HepG2 (cell line): ENCODE measurements around the gene HSDL1. TPM values are rescaled to one million over a fixed set of nuclear protein-coding genes. Genes with fewer than 3 reads are reported as not detected.

ENCODE experiments used
- ATAC-seq: fragments of 200-7000 bp; cut with Tn5 transposase; 3 replicates; pipeline ENCODE4 v1.9.1; 2020; ENCODE audit warnings: mild to moderate bottlenecking, moderate library complexity
- BruUV-seq: library from RNA; stranded (reverse); fragments of 400-500 nt; replicated peaks from 2 replicates; lab custom pipeline; 2021; lab: Mats Ljungman, UMichigan
- CTCF ChIA-PET: fragments of 300-600 bp; formaldehyde crosslinking; extraction: SDS; loops from one replicate; lab custom pipeline; 2021; ENCODE audit warnings: low total read pairs, inconsistent platforms, low intra/inter-chr PET ratio; lab: Yijun Ruan, JAX
- POLR2A ChIA-PET: fragments of 350-600 bp; sonication (Branson Sonifier 250); formaldehyde crosslinking; loops from one replicate; lab custom pipeline; 2020; ENCODE audit warnings: antibody characterized with exemption, inconsistent platforms; lab: Yijun Ruan, JAX
- DNase-seq: peaks from one replicate; pipeline ENCODE4 v3.0.0-alpha.2; 2015; ENCODE audit warnings: low spot score
- FAIRE-seq: peaks from 3 replicates; lab custom pipeline; 2011; peaks lifted over from hg19 to GRCh38; lab: Jason Lieb, UNC
- H2AFZ ChIP-seq: one replicate; pipeline ENCODE4 v1.6.1; 2011; ENCODE audit warnings: low read length, inconsistent platforms
- H3K27ac ChIP-seq: fragments of 300-600 bp; 3 replicates; pipeline ENCODE4 v1.8.0; 2011; ENCODE audit warnings: mixed run types, mild to moderate bottlenecking, mixed read lengths, low read length, inconsistent platforms; ENCODE audit not compliant: insufficient read depth; ENCODE audit errors: extremely low read length
- H3K27me3 ChIP-seq, 2 experiments: fragments of 200-600 bp in 1 of 2; 2 replicates in 1 of 2; 3 replicates in 1 of 2; pipeline versions ENCODE4 v1.6.0 to v1.8.0; 2011; ENCODE audit warnings: low read length in 2 of 2, mild to moderate bottlenecking in 2 of 2, moderate library complexity in 2 of 2, inconsistent platforms in 1 of 2; ENCODE audit not compliant: insufficient read depth in 2 of 2, control insufficient read depth in 1 of 2
- H3K36me3 ChIP-seq, 2 experiments: fragments of 200-600 bp in 1 of 2; replicated peaks in 1 of 2; 2 replicates in 1 of 2; 3 replicates in 1 of 2; pipeline versions ENCODE4 v1.5.1 to v1.8.0; 2011; ENCODE audit warnings: low read length in 2 of 2, inconsistent platforms in 1 of 2; ENCODE audit not compliant: insufficient read depth in 2 of 2, control insufficient read depth in 1 of 2
- H3K4me1 ChIP-seq: 2 replicates; pipeline ENCODE4 v1.5.1; 2012; ENCODE audit warnings: low read length, inconsistent platforms; ENCODE audit not compliant: insufficient read depth
- H3K4me2 ChIP-seq: 2 replicates; pipeline ENCODE4 v1.6.0; 2011; ENCODE audit warnings: low read depth, low read length, inconsistent platforms
- H3K4me3 ChIP-seq, 3 experiments: fragments of 200-600 bp in 1 of 3; sonication (generic), shearing (Covaris generic) in 1 of 3; replicated peaks in 1 of 3; 2 replicates each; pipeline ENCODE4 v1.5.1; 2011 to 2016; ENCODE audit warnings: low read length in 3 of 3, inconsistent platforms in 2 of 3, low read depth in 2 of 3, mild to moderate bottlenecking in 2 of 3, control low read depth in 1 of 3, mixed read lengths in 1 of 3; ENCODE audit not compliant: insufficient read depth in 1 of 3
- H3K79me2 ChIP-seq: one replicate; pipeline ENCODE4 v1.6.1; 2011; ENCODE audit warnings: low read length, inconsistent platforms; ENCODE audit not compliant: insufficient read depth
- H3K9ac ChIP-seq: 2 replicates; pipeline ENCODE4 v1.6.0; 2011; ENCODE audit warnings: mild to moderate bottlenecking, low read depth, low read length, inconsistent platforms; ENCODE audit not compliant: insufficient read depth
- H3K9me3 ChIP-seq: 2 replicates; pipeline ENCODE4 v1.5.1; 2012; ENCODE audit warnings: mild to moderate bottlenecking, low read length
- H4K20me1 ChIP-seq: 2 replicates; pipeline ENCODE4 v1.6.0; 2011; ENCODE audit warnings: inconsistent platforms, mild to moderate bottlenecking, low read length, moderate library complexity; ENCODE audit not compliant: insufficient read depth
- BRCA1 ChIP-seq: sonication (generic); formaldehyde crosslinking; IDR thresholded peaks from 2 replicates; pipeline ENCODE4 v1.4.0; 2020; ENCODE audit warnings: missing genetic modification reagents
- CHD4 ChIP-seq: fragments of 200-600 bp; sonication (generic); IDR thresholded peaks from 2 replicates; pipeline ENCODE4 v1.7.0; 2017; ENCODE audit warnings: mild to moderate bottlenecking, low read length, borderline replicate concordance
- FOXM1 ChIP-seq: sonication (generic); formaldehyde crosslinking; IDR thresholded peaks from 2 replicates; pipeline ENCODE4 v1.5.0; 2020; ENCODE audit warnings: missing genetic modification reagents
- GTF3A ChIP-seq: sonication (generic); formaldehyde crosslinking; conservative IDR thresholded peaks from 2 replicates; pipeline ENCODE4 v1.4.0; 2020; ENCODE audit warnings: mild to moderate bottlenecking, missing genetic modification reagents
- LCORL ChIP-seq, 2 experiments: fragments of 450-650 bp in 1 of 2; sonication (generic) in 1 of 2; formaldehyde crosslinking in 1 of 2; IDR thresholded peaks; 2 replicates each; pipeline versions ENCODE4 v1.5.0 to v1.6.1; 2017 to 2020; ENCODE audit warnings: antibody characterized with exemption in 1 of 2, missing genetic modification reagents in 1 of 2
- NAIF1 ChIP-seq: sonication (generic); formaldehyde crosslinking; IDR thresholded peaks from 2 replicates; pipeline ENCODE4 v1.5.0; 2020; ENCODE audit warnings: mild to moderate bottlenecking, missing genetic modification reagents, borderline replicate concordance
- NFRKB ChIP-seq: fragments of 450-650 bp; IDR thresholded peaks from 2 replicates; pipeline ENCODE4 v1.6.1; 2017
- NKX3-1 ChIP-seq: sonication (generic); formaldehyde crosslinking; IDR thresholded peaks from 2 replicates; pipeline ENCODE4 v1.5.0; 2020; ENCODE audit warnings: missing genetic modification reagents
- REPIN1 ChIP-seq: sonication (generic); formaldehyde crosslinking; IDR thresholded peaks from 2 replicates; pipeline ENCODE4 v1.8.0; 2022; ENCODE audit warnings: missing genetic modification reagents, low read depth, mild to moderate bottlenecking, borderline replicate concordance
- SALL2 ChIP-seq: sonication (generic); formaldehyde crosslinking; IDR thresholded peaks from 2 replicates; pipeline ENCODE4 v1.8.1; 2023; ENCODE audit warnings: mild to moderate bottlenecking, missing genetic modification reagents, inconsistent platforms
- SYNCRIP ChIP-seq: fragments of 200-400 bp; formaldehyde crosslinking; IDR thresholded peaks from 2 replicates; pipeline ENCODE4 v1.6.1; 2018; ENCODE audit warnings: mild to moderate bottlenecking, low read depth, low read length; ENCODE audit not compliant: insufficient read depth
- ZMYM4 ChIP-seq: sonication (generic); formaldehyde crosslinking; IDR thresholded peaks from 2 replicates; pipeline ENCODE4 v1.8.1; 2023; ENCODE audit warnings: mild to moderate bottlenecking, missing genetic modification reagents
- ZNF33B ChIP-seq: sonication (generic); formaldehyde crosslinking; IDR thresholded peaks from 2 replicates; pipeline ENCODE4 v1.5.1; 2020; ENCODE audit warnings: mild to moderate bottlenecking, missing genetic modification reagents
- ZNF550 ChIP-seq: sonication (generic); formaldehyde crosslinking; IDR thresholded peaks from 2 replicates; pipeline ENCODE4 v1.4.0; 2020; ENCODE audit warnings: mild to moderate bottlenecking, missing genetic modification reagents, borderline replicate concordance
- ZNF557 ChIP-seq: sonication (generic); formaldehyde crosslinking; IDR thresholded peaks from 2 replicates; pipeline ENCODE4 v1.4.0; 2020; ENCODE audit warnings: missing genetic modification reagents
- ZNF766 ChIP-seq: sonication (generic); formaldehyde crosslinking; IDR thresholded peaks from 2 replicates; pipeline ENCODE4 v1.5.0; 2020; ENCODE audit warnings: missing genetic modification reagents, borderline replicate concordance
- ZNF782 ChIP-seq: sonication (generic); formaldehyde crosslinking; IDR thresholded peaks from 2 replicates; pipeline ENCODE4 v1.4.0; 2020; ENCODE audit warnings: missing genetic modification reagents, mild to moderate bottlenecking, borderline replicate concordance
- ZZZ3 ChIP-seq: sonication (generic); formaldehyde crosslinking; IDR thresholded peaks from 2 replicates; pipeline ENCODE4 v1.4.0; 2020; ENCODE audit warnings: missing genetic modification reagents, mild to moderate bottlenecking, borderline replicate concordance
- WGBS: methylation state at CpG from one replicate; pipeline ENCODE4 v1.1.6; 2017; ENCODE audit warnings: low lambda C conversion rate; 5-methylcytosine and 5-hydroxymethylcytosine counted together
- in situ Hi-C: cut with HindIII; loops from 2 replicates; pipeline ENCODE4 v1.10.0; 2017; ENCODE audit warnings: low pct_unique_long_range_greater_than_20kb; ENCODE audit not compliant: extremely low pct_ligation_motif_present
- intact Hi-C: fragments of 100-400 bp; cut with micrococcal nuclease; formaldehyde crosslinking; loops from one replicate; pipeline ENCODE4 v1.10.0; 2022; ENCODE audit not compliant: unreplicated experiment
- polyA plus RNA-seq, 8 experiments: library from polyadenylated mRNA; depleted of rRNA in 3 of 8; stranded (reverse) in 7 of 8; unstranded in 1 of 8; fragments of >200 nt; fragmentation: Illumina TruSeq in 4 of 8; extraction: Trizol in 4 of 8; gene quantifications; 2 replicates each; pipeline versions ENCODE4 v1.2.1 to v1.2.3, GENCODE V29; 2011 to 2016; ENCODE audit warnings: low read depth in 4 of 8, missing spikeins in 1 of 8, mixed read lengths in 1 of 8; ENCODE audit not compliant: insufficient read depth in 1 of 8
- total RNA-seq, 5 experiments: library from RNA; depleted of rRNA; stranded (reverse); fragments of >200 nt; fragmentation: Illumina TruSeq; extraction: Trizol; gene quantifications; 2 replicates each; pipeline ENCODE4 v1.2.3, GENCODE V29; 2016; ENCODE audit warnings: low read depth in 1 of 5
- TF ChIP-seq, protein P1 (sequence below): sonication (generic); formaldehyde crosslinking; IDR thresholded peaks from 2 replicates; pipeline ENCODE4 v1.4.0; 2020; ENCODE audit warnings: missing genetic modification reagents, borderline replicate concordance

Gene HSDL1
- total and polyA plus RNA-seq, 2 of the 13 experiments (the other 11 are each of a cell fraction or from before 2014, with no cell fraction given): 49.2 to 49.7 TPM

DNA sequence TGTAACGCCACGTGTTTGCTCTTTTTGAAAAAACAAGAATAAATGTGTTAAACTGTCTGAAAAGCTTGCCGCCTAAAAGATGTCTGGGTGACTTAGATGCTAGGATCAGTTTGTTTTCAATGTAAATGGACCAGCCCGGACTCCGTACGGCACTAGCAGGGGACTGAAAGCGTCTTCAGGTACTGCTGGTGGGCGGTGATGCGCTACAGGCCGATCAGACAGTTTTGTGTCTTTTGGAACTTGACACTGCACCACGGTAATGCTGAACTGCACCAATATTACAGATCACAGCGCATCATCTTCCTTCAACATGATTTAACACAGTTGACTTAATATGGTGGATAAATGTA, 27.5 kb downstream of the HSDL1 start (continued):
- TF ChIP-seq, protein P1, sequence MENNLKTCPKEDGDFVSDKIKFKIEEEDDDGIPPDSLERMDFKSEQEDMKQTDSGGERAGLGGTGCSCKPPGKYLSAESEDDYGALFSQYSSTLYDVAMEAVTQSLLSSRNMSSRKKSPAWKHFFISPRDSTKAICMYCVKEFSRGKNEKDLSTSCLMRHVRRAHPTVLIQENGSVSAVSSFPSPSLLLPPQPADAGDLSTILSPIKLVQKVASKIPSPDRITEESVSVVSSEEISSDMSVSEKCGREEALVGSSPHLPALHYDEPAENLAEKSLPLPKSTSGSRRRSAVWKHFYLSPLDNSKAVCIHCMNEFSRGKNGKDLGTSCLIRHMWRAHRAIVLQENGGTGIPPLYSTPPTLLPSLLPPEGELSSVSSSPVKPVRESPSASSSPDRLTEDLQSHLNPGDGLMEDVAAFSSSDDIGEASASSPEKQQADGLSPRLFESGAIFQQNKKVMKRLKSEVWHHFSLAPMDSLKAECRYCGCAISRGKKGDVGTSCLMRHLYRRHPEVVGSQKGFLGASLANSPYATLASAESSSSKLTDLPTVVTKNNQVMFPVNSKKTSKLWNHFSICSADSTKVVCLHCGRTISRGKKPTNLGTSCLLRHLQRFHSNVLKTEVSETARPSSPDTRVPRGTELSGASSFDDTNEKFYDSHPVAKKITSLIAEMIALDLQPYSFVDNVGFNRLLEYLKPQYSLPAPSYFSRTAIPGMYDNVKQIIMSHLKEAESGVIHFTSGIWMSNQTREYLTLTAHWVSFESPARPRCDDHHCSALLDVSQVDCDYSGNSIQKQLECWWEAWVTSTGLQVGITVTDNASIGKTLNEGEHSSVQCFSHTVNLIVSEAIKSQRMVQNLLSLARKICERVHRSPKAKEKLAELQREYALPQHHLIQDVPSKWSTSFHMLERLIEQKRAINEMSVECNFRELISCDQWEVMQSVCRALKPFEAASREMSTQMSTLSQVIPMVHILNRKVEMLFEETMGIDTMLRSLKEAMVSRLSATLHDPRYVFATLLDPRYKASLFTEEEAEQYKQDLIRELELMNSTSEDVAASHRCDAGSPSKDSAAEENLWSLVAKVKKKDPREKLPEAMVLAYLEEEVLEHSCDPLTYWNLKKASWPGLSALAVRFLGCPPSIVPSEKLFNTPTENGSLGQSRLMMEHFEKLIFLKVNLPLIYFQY (CRISPR knock-in tag): 0 out of 2 replicates have a peak, but pooled peaks have one; percentile 5
- TF ChIP-seq GTF3A (CRISPR knock-in tag) (no peak), BRCA1 (peak; percentile 23; the same call in 1 of the 2 replicates), NAIF1 (CRISPR knock-in tag) (peak; percentile 79; the same call in 1 of the 2 replicates)

- peak within 1 kb of the TSS; percentile 85 for H3K27ac ChIP-seq
- no peaks in the 10 kb centered on the region for H3K36me3 ChIP-seq
- H3K79me2 ChIP-seq: peaks cover 49% of the 10 kb centered on the region
- H3K4me1 ChIP-seq: peaks cover 30% of the 10 kb centered on the region
- H3K9me3 ChIP-seq: no peaks in the 10 kb centered on the region
- ATAC-seq (peak; percentile 96), DNase-seq (peak; percentile 97), FAIRE-seq (peak; percentile 58)
- POLR2A ChIA-PET: interaction anchor here (0.6 to 6.5 kb wide), 17 partner anchors 11 to 165 kb away, joined by 3 to 142 read pairs (median 5); partner anchors contain the start of genes DNAAF1, HSDL1, OSGIN1 and TAF1C
- H3K4me3 ChIP-seq: peak within 1 kb of the TSS; percentile 92 to 99 (median 93)
- peak within 1 kb of the TSS; percentile 94 for H3K9ac ChIP-seq
- 2% methylated on average over 19 of the region's 94 CpGs for WGBS
- H4K20me1 ChIP-seq: no peaks in the 10 kb centered on the region
- H2AFZ ChIP-seq: no peak within 1 kb of the TSS
- H3K4me2 ChIP-seq: peak within 1 kb of the TSS; percentile 91
- in situ Hi-C loops: no loop called here
- TSS peak; percentile 93 for BruUV-seq
- peaks cover 0 to 3% of the 10 kb centered on the region in 2 experiments; a peak in 1 of 5 replicates for H3K27me3 ChIP-seq
- intact Hi-C loops: loop anchor here (1.0 kb wide), 1 partner anchor 24 kb away; no protein-coding TSS in a partner anchor
- CTCF ChIA-PET: interaction anchor here (1.0 kb wide), 1 partner anchor 24 kb away, joined by 5 read pairs; no protein-coding TSS in a partner anchor
- TF ChIP-seq ZZZ3 (CRISPR knock-in tag) (peak; percentile 96; the same call in 1 of the 2 replicates), ZMYM4 (CRISPR knock-in tag) (peak; percentile 94), ZNF766 (0 out of 2 replicates have a peak, but pooled peaks have one; percentile 5), ZNF33B (peak; percentile 31), LCORL (IDR thresholded peaks at IDR 0.05) (no peak), LCORL (CRISPR knock-in tag; IDR thresholded peaks at IDR 0.05) (no peak; the same call in 1 of the 2 replicates), NFRKB (no peak), ZNF557 (CRISPR knock-in tag) (no peak), SALL2 (CRISPR knock-in tag) (peak; percentile 74), FOXM1 (CRISPR knock-in tag) (no peak), ZNF550 (CRISPR knock-in tag) (peak; percentile 91), ZNF782 (CRISPR knock-in tag) (no peak; the same call in 1 of the 2 replicates), SYNCRIP (no peak), CHD4 (no peak), REPIN1 (CRISPR knock-in tag) (no peak), NKX3-1 (CRISPR knock-in tag) (no peak)
Measured at GRCh38 chr16:84116720-84117493, 28.1 kb downstream of the HSDL1 start, which contains the start of gene MBTPS1. Gene MBTPS1 (minus strand): TSS chr16:84116942. CDS start chr16:84101783, 15,159 bp downstream.
